ENCODE data around the gene COL28A1.

Gene COL28A1

DNA sequence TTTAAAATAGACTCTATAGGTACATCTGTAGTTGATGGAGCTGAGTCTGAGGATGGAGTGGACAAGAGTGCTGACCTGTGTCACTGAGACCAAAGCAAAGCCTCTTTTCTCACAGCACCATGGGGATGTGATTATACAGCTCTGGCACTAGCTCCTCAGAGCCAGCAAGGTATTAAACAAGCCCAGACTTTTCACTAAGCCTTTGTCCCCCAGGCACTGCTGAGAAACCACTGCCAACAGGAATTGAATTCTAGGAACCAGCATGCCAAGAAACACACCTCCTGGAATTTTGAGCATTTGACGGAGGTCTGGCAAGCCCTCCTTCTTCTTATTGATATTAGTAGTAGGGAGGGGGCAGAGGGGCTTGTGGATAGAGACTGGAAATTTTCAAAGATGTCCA is 206.3 kb downstream of the COL28A1 start:
- no peaks in the 10 kb centered on the region for H3K9me3 ChIP-seq (ENCODE audit: insufficient read depth, low read length)
- H3K27me3 ChIP-seq (ENCODE audit: low read depth, low read length) = no peaks in the 10 kb centered on the region
- H3K27ac ChIP-seq (ENCODE audit: low read length) = no peak overlapping the region
- no peaks in the 10 kb centered on the region for H3K79me2 ChIP-seq (ENCODE audit: low read length)
- no peaks in the 10 kb centered on the region for H3K4me1 ChIP-seq (ENCODE audit: low read length)
- H3K4me2 ChIP-seq (ENCODE audit: low read length) = no peak overlapping the region
- no peaks in the 10 kb centered on the region for H4K20me1 ChIP-seq (ENCODE audit: insufficient read depth, low read length)
- H3K36me3 ChIP-seq (replicated peaks; ENCODE audit: low read depth, low read length) = no peaks in the 10 kb centered on the region
- no peak overlapping the region for H2AFZ ChIP-seq (ENCODE audit: low read depth, low read length)
- no peak overlapping the region for H3K4me3 ChIP-seq (ENCODE audit: low read length)
- no peak overlapping the region for H3K9ac ChIP-seq (ENCODE audit: low read length)
- TF ChIP-seq, protein P1, sequence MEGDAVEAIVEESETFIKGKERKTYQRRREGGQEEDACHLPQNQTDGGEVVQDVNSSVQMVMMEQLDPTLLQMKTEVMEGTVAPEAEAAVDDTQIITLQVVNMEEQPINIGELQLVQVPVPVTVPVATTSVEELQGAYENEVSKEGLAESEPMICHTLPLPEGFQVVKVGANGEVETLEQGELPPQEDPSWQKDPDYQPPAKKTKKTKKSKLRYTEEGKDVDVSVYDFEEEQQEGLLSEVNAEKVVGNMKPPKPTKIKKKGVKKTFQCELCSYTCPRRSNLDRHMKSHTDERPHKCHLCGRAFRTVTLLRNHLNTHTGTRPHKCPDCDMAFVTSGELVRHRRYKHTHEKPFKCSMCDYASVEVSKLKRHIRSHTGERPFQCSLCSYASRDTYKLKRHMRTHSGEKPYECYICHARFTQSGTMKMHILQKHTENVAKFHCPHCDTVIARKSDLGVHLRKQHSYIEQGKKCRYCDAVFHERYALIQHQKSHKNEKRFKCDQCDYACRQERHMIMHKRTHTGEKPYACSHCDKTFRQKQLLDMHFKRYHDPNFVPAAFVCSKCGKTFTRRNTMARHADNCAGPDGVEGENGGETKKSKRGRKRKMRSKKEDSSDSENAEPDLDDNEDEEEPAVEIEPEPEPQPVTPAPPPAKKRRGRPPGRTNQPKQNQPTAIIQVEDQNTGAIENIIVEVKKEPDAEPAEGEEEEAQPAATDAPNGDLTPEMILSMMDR (IDR thresholded peaks at IDR 0.05; ENCODE audit: low read depth, low read length) = no peak
- no peak for TF ChIP-seq EZH2phosphoT487 (IDR thresholded peaks at IDR 0.05; ENCODE audit: low read depth)

DNA sequence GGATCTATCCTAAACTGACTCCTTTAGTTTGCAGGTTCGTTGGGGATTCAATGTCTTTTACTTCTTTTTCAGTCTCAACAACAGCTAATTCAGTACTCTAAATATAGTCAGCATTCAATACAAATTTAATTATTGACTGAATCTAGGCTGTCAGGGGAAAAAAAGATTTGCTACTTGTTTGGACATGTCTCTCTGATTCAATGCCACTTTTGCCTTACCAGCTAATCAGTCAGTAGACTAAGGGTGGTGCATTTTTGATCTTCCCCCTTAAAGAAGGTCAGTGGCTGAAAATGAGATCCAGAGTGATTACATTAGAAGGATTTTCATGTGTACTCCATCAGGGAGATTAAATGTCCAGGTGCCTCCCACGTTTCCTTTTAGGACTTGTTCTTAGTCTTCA is 208.2 kb downstream of the COL28A1 start:
- Histone ChIP-seq H3K4me2 (ENCODE audit: low read length) (no peak overlapping the region), H3K27me3 (ENCODE audit: low read depth, low read length) (no peaks in the 10 kb centered on the region), H3K9ac (ENCODE audit: low read length) (no peak overlapping the region), H3K9me3 (ENCODE audit: insufficient read depth, low read length) (no peaks in the 10 kb centered on the region), H3K27ac (ENCODE audit: low read length) (no peak overlapping the region), H3K79me2 (ENCODE audit: low read length) (no peaks in the 10 kb centered on the region), H3K4me1 (ENCODE audit: low read length) (no peaks in the 10 kb centered on the region), H3K36me3 (replicated peaks; ENCODE audit: low read depth, low read length) (no peaks in the 10 kb centered on the region), H2AFZ (ENCODE audit: low read depth, low read length) (no peak overlapping the region), H4K20me1 (ENCODE audit: insufficient read depth, low read length) (no peaks in the 10 kb centered on the region), H3K4me3 (ENCODE audit: low read length) (no peak overlapping the region)
- TF ChIP-seq, protein P1 (IDR thresholded peaks at IDR 0.05; ENCODE audit: low read depth, low read length) = no peak
- no peak for TF ChIP-seq EZH2phosphoT487 (IDR thresholded peaks at IDR 0.05; ENCODE audit: low read depth)

DNA sequence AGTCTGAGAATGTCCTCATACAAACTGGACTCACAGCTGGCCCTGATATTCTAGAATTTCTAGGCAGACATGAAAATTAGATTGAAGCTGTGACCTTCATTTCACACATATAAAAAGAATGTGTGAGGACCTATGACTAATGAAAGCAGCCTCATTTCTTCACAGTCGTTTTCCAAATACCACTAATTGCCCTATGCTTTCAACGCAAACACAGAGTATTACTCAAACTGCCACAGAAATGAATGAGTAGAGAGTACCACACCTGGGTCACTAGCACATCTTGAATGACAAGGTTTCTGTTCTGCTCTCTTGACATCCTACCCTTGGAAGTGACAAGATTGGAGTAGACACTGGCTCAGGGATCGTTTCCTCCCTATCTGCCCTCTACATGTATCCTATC is 211.0 kb downstream of the COL28A1 start:
- Histone ChIP-seq H3K4me3 (ENCODE audit: low read length) (no peak overlapping the region), H3K4me1 (ENCODE audit: low read length) (no peaks in the 10 kb centered on the region)
- TF ChIP-seq EZH2phosphoT487 (IDR thresholded peaks at IDR 0.05; ENCODE audit: low read depth) = no peak
- TF ChIP-seq, protein P1 (IDR thresholded peaks at IDR 0.05; ENCODE audit: low read depth, low read length) = no peak

DNA sequence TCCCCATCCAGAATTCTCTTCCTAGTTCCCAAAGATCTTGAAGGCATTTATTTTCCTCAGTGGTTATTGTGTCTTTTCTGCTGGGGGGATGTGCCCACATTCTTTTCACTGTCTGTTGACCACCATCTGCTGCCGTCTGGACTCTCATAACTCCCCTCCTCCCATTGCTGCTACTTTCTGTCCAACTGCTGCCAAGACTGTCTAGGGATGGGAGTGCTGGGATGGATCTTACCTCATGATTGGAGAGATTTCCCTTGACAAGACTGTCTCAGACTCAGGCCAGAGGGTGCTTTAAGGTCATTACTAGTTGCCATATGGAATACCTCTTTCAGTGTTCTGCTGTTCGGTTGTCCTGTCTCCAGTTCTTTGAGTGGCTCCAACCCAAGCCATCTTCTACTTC is 211.8 kb downstream of the COL28A1 start:
- TF ChIP-seq EZH2phosphoT487 (IDR thresholded peaks at IDR 0.05; ENCODE audit: low read depth) = no peak
- TF ChIP-seq, protein P1 (IDR thresholded peaks at IDR 0.05; ENCODE audit: low read depth, low read length) = no peak
- Histone ChIP-seq H2AFZ (ENCODE audit: low read depth, low read length) (no peak overlapping the region), H3K9me3 (ENCODE audit: insufficient read depth, low read length) (no peaks in the 10 kb centered on the region), H3K9ac (ENCODE audit: low read length) (no peak overlapping the region), H3K4me3 (ENCODE audit: low read length) (no peak overlapping the region), H3K27me3 (ENCODE audit: low read depth, low read length) (no peaks in the 10 kb centered on the region), H4K20me1 (ENCODE audit: insufficient read depth, low read length) (no peaks in the 10 kb centered on the region), H3K4me1 (ENCODE audit: low read length) (no peaks in the 10 kb centered on the region), H3K27ac (ENCODE audit: low read length) (no peak overlapping the region), H3K36me3 (replicated peaks; ENCODE audit: low read depth, low read length) (no peaks in the 10 kb centered on the region), H3K4me2 (ENCODE audit: low read length) (no peak overlapping the region), H3K79me2 (ENCODE audit: low read length) (no peaks in the 10 kb centered on the region)

More for the DNA sequence above, 211.0 kb downstream of the COL28A1 start:
- H3K36me3 ChIP-seq (replicated peaks; ENCODE audit: low read depth, low read length) = no peaks in the 10 kb centered on the region
- no peak overlapping the region for H3K27ac ChIP-seq (ENCODE audit: low read length)
- H3K27me3 ChIP-seq (ENCODE audit: low read depth, low read length) = no peaks in the 10 kb centered on the region
- H3K4me2 ChIP-seq (ENCODE audit: low read length) = no peak overlapping the region
- H4K20me1 ChIP-seq (ENCODE audit: insufficient read depth, low read length) = no peaks in the 10 kb centered on the region
- H2AFZ ChIP-seq (ENCODE audit: low read depth, low read length) = no peak overlapping the region
- no peaks in the 10 kb centered on the region for H3K79me2 ChIP-seq (ENCODE audit: low read length)
- no peak overlapping the region for H3K9ac ChIP-seq (ENCODE audit: low read length)
- no peaks in the 10 kb centered on the region for H3K9me3 ChIP-seq (ENCODE audit: insufficient read depth, low read length)
